OCI-LY1 (cell line): Measurements from ENCODE around the gene LRRTM3.

Experiments
- H2AFZ ChIP-seq: fragments of 200-600 bp; sonication (generic), shearing (Covaris generic); 2 replicates; pipeline ENCODE4 v1.6.0; 2014; ENCODE audit warnings: antibody characterized with exemption, mild to moderate bottlenecking, low read length
- H3F3A ChIP-seq: fragments of 200-600 bp; sonication (generic), shearing (Covaris generic); 2 replicates; pipeline ENCODE4 v1.6.0; 2014; ENCODE audit warnings: mild to moderate bottlenecking, antibody characterized with exemption, low read length, moderate library complexity; ENCODE audit not compliant: insufficient read depth
- H3K27ac ChIP-seq: fragments of 200-600 bp; sonication (generic); 2 replicates; pipeline ENCODE4 v1.5.1; 2014; ENCODE audit warnings: low read length, mixed run types, mild to moderate bottlenecking, low read depth; ENCODE audit not compliant: poor library complexity, severe bottlenecking
- H3K27me3 ChIP-seq: fragments of 200-600 bp; sonication (generic); 2 replicates; pipeline ENCODE4 v1.6.0; 2014; ENCODE audit warnings: antibody characterized with exemption, mild to moderate bottlenecking, low read length, moderate library complexity; ENCODE audit not compliant: insufficient read depth
- H3K36me3 ChIP-seq: fragments of 200-600 bp; sonication (generic); 2 replicates; pipeline ENCODE4 v1.6.1; 2014; ENCODE audit warnings: mild to moderate bottlenecking, antibody characterized with exemption, low read length, moderate library complexity, mixed read lengths; ENCODE audit not compliant: insufficient read depth
- H3K4me1 ChIP-seq: fragments of 200-600 bp; sonication (generic); 2 replicates; pipeline ENCODE4 v1.5.1; 2014; ENCODE audit warnings: mild to moderate bottlenecking, low read length, moderate library complexity; ENCODE audit not compliant: insufficient read depth, severe bottlenecking
- H3K4me2 ChIP-seq: fragments of 200-600 bp; sonication (generic), shearing (Covaris generic); 2 replicates; pipeline ENCODE4 v1.6.1; 2014; ENCODE audit warnings: low read length
- H3K4me3 ChIP-seq: fragments of 200-600 bp; sonication (generic); 2 replicates; pipeline ENCODE4 v1.5.1; 2014; ENCODE audit warnings: low read length, low read depth, mild to moderate bottlenecking, mixed read lengths; ENCODE audit not compliant: poor library complexity, severe bottlenecking
- H3K79me2 ChIP-seq: fragments of 200-600 bp; shearing (Covaris generic); 2 replicates; pipeline ENCODE4 v1.6.1; 2016; ENCODE audit warnings: mixed run types, low read length, mixed read lengths; ENCODE audit not compliant: insufficient read depth
- H3K9ac ChIP-seq: fragments of 200-600 bp; sonication (generic), shearing (Covaris generic); 2 replicates; pipeline ENCODE4 v1.6.1; 2014; ENCODE audit warnings: mild to moderate bottlenecking, low read length, mixed read lengths
- H3K9me2 ChIP-seq: fragments of 200-600 bp; sonication (generic), shearing (Covaris generic); 2 replicates; pipeline ENCODE4 v1.6.1; 2014; ENCODE audit warnings: low read depth, mild to moderate bottlenecking, low read length, mixed read lengths
- H3K9me3 ChIP-seq: fragments of 200-600 bp; shearing (Covaris generic); 2 replicates; pipeline ENCODE4 v1.6.1; 2014; ENCODE audit warnings: low read length, mixed read lengths
- H4K20me1 ChIP-seq: fragments of 200-600 bp; sonication (generic), shearing (Covaris generic); 2 replicates; pipeline ENCODE4 v1.6.0; 2016; ENCODE audit warnings: mild to moderate bottlenecking, low read length; ENCODE audit not compliant: insufficient read depth
- CTCF ChIP-seq: fragments of 200-600 bp; sonication (generic), shearing (Covaris generic); IDR thresholded peaks from 2 replicates; pipeline ENCODE4 v1.5.1; 2017; ENCODE audit warnings: mild to moderate bottlenecking, antibody characterized with exemption, low read length, moderate library complexity, mixed read lengths
- EZH2 ChIP-seq: fragments of 200-600 bp; sonication (generic), shearing (Covaris generic); IDR thresholded peaks from 2 replicates; pipeline ENCODE4 v1.8.0; 2017; ENCODE audit warnings: borderline replicate concordance, mixed run types, mild to moderate bottlenecking, antibody characterized with exemption, low read length, moderate library complexity, mixed read lengths

The LRRTM3 gene

GRCh38 chr10:67079126-67079525 lies 153.3 kb downstream of the LRRTM3 start:
- no peak for TF ChIP-seq EZH2
- TF ChIP-seq CTCF, result no peak
- Histone ChIP-seq H3K79me2 (no peaks in the 10 kb centered on the region), H3K4me3 (no peak overlapping the region), H2AFZ (no peak overlapping the region), H3K4me1 (no peaks in the 10 kb centered on the region), H3K9me2 (no peaks in the 10 kb centered on the region), H3K27ac (no peak overlapping the region), H3K36me3 (no peaks in the 10 kb centered on the region), H3K9ac (no peak overlapping the region), H3F3A (no peaks in the 10 kb centered on the region), H3K4me2 (no peak overlapping the region), H3K27me3 (no peaks in the 10 kb centered on the region), H4K20me1 (no peaks in the 10 kb centered on the region), H3K9me3 (no peaks in the 10 kb centered on the region)

GRCh38 chr10:67086327-67087134 lies 160.7 kb downstream of the LRRTM3 start:
- Histone ChIP-seq H2AFZ (no peak overlapping the region), H3K4me2 (no peak overlapping the region)

GRCh38 chr10:67087135-67087425 lies 161.2 kb downstream of the LRRTM3 start:
- Histone ChIP-seq H4K20me1 (no peaks in the 10 kb centered on the region), H3K27me3 (no peaks in the 10 kb centered on the region), H3F3A (no peaks in the 10 kb centered on the region), H3K4me2 (no peak overlapping the region), H3K4me3 (no peak overlapping the region), H3K9me2 (no peaks in the 10 kb centered on the region), H3K79me2 (no peaks in the 10 kb centered on the region), H3K27ac (no peak overlapping the region), H3K9ac (no peak overlapping the region), H2AFZ (no peak overlapping the region), H3K4me1 (no peaks in the 10 kb centered on the region), H3K9me3 (no peaks in the 10 kb centered on the region), H3K36me3 (no peaks in the 10 kb centered on the region)
- TF ChIP-seq EZH2 (no peak), CTCF (no peak)

More at GRCh38 chr10:67086327-67087134, 160.7 kb downstream of the LRRTM3 start:
- Histone ChIP-seq H3F3A (no peaks in the 10 kb centered on the region), H3K79me2 (no peaks in the 10 kb centered on the region), H3K36me3 (no peaks in the 10 kb centered on the region), H3K9ac (no peak overlapping the region), H3K9me2 (no peaks in the 10 kb centered on the region), H4K20me1 (no peaks in the 10 kb centered on the region), H3K4me3 (no peak overlapping the region), H3K4me1 (no peaks in the 10 kb centered on the region), H3K9me3 (no peaks in the 10 kb centered on the region), H3K27me3 (no peaks in the 10 kb centered on the region), H3K27ac (no peak overlapping the region)
- TF ChIP-seq EZH2 (no peak), CTCF (no peak)
